ENCODE measurements around the gene FGF18.
"Not testable (repeated sequence)": the region's sequence is repeated elsewhere in the genome, so short reads cannot be mapped to it uniquely, and the experiment has no call there.

The FGF18 gene

GRCh38 chr5:171400169-171400568, 19.3 kb upstream of the FGF18 start:
- no peak for DNase-seq (ENCODE audit: low spot score)

DNA sequence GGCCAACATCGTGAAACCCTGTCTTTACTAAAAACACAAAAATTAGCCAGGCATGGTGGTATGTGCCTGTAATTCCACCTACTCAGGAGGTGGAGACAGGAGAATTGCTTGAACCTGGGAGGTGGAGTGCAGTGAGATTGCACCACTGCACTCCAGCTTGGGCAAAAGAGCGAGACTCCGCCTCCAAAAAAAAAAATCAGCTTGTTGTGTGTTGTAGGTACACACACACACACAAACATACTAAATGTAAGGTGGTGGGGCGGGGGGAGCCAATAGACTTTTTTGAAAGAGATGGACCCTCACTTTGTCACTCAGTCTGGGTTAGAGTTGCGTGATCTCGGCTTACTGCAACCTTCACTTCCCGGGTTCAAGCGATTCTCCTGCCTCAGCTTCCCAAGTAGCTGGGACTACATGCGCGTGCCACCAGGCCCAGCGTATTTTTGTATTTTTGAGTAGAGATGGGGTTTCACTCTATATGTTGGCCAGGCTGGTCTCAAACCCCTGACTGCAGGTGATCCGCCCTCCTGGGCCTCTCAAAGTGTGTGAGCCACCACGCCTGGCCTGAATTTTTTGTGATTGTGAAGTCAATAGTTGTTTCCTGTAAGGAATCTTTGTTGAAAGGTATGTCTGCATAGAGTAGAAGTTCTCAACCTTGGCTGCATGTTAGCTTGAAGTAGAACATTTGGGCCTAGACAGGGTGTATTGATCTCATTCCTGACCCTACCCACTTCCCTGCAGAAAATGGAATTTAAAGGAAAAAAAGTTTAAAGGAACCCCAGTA, 18.1 kb upstream of the FGF18 start:
- no peak for DNase-seq (ENCODE audit: low spot score)

GRCh38 chr5:171402751-171403150, 16.7 kb upstream of the FGF18 start:
- DNase-seq (ENCODE audit: low spot score), result not testable (repeated sequence)

DNA sequence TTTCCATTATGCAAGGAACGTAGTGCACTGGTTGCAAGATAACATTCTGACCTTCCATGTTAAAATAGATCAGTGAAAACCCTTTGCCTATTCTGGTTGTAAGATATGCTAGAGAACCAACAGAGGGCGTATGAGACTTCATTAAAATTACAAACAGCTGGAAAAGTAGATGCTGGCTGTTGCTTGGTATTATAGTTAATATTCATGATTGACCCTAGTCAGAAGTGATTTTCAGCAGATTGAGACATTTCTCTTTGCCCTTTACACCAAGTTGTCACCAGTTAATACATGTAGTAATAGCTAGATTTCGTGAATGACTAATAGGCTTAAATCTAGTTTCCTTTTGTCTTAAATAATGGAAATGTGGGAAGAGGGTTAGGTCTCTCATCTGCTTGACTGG, 13.8 kb upstream of the FGF18 start:
- no peak for DNase-seq (ENCODE audit: low spot score)

- DNase-seq (ENCODE audit: low spot score), result no peak
Measured at GRCh38 chr5:171407234-171407633, 12.2 kb upstream of the FGF18 start.

GRCh38 chr5:171409164-171410136, 10.0 kb upstream of the FGF18 start:
- DNase-seq (ENCODE audit: low spot score), result no peak

- DNase-seq (ENCODE audit: low spot score), result no peak
Measured at GRCh38 chr5:171410181-171410580, 9.3 kb upstream of the FGF18 start.

- no peak for DNase-seq (ENCODE audit: low spot score)
Measured at GRCh38 chr5:171412186-171412585, 7.3 kb upstream of the FGF18 start.

- no peak for DNase-seq (ENCODE audit: low spot score)
Measured at GRCh38 chr5:171413153-171413910, 6.1 kb upstream of the FGF18 start.

DNA sequence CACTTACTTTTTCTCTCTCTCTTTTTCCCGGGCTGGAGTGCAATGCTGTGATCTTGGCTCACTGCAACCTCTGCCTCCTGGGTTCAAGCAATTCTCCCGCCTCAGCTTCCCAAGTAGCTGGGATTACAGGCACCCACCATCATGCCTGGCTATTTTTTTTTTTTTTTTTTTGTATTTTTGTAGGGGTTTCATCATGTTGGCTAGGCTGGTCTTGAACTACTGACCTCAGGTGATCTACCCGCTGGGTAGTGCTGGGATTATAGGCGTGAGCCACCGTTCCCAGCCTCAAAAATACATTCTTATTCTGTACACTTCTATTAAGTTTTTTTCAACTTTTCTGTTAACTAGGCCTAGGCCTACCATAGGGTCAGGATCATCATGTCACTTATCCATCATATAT, 5.5 kb upstream of the FGF18 start:
- not testable (repeated sequence) for DNase-seq (ENCODE audit: low spot score)

- DNase-seq (ENCODE audit: low spot score), result no peak
Measured at GRCh38 chr5:171415115-171415730, 4.2 kb upstream of the FGF18 start.

- no peak for DNase-seq (ENCODE audit: low spot score)
Measured at GRCh38 chr5:171416160-171417049, 3.0 kb upstream of the FGF18 start.

GRCh38 chr5:171418316-171418981, 998 bp upstream of the FGF18 start:
- peak; percentile 98 for DNase-seq (ENCODE audit: low spot score)

DNA sequence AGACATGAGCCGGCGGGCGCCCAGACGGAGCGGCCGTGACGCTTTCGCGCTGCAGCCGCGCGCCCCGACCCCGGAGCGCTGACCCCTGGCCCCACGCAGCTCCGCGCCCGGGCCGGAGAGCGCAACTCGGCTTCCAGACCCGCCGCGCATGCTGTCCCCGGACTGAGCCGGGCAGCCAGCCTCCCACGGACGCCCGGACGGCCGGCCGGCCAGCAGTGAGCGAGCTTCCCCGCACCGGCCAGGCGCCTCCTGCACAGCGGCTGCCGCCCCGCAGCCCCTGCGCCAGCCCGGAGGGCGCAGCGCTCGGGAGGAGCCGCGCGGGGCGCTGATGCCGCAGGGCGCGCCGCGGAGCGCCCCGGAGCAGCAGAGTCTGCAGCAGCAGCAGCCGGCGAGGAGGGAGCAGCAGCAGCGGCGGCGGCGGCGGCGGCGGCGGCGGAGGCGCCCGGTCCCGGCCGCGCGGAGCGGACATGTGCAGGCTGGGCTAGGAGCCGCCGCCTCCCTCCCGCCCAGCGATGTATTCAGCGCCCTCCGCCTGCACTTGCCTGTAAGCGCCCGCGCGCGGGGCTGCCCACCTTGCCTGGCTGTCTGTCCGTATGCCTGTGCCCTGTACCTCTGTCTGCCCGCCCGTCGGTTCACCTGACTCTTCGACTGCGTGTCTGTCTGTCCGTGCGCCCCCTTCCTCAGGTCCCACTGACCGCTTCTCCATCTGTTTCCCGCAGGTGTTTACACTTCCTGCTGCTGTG, 412 bp downstream of the FGF18 start:
- peak; percentile 69 for DNase-seq (ENCODE audit: low spot score)

DNA sequence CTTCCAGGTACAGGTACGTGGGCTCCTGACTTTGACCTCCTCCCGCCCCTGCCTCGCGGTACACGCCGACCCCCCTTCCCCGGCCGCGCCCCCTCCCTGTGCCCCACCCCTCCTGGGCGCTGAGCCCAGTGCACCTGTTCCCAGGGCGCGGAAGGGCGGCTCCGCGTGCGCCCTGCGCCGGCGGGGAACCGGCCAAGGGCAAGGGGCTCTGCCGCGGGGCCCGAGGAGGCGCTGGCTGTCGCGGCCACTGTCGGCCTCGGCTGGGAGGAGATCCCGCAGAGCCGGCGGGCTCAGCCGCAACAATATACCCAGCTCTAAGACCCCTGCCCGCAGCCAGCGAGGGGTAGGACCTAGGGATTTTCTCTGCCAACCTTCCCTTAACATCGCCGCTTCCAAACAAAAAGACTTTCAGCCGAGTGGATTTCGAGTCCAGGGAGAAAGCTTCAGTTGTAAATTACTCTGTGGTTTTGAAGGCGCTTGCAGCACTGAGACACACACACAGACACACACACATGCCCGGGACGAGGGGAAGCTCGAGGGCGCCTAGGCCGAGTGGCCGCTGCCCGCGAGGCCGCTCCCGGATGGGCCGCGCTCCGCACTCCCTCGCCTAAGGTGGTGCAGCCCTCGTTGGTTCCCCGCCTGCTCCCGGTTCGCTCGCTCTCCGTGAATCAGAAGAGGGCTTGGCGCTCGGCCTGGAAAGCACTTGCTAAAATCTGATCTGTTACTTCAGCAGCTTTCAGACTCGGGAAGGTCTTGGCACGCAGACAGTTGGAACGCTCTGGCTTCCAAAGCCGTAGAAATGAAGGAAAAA, 1.2 kb downstream of the FGF18 start:
- no peak for DNase-seq (ENCODE audit: low spot score)

GRCh38 chr5:171421331-171422262, 2.1 kb downstream of the FGF18 start:
- DNase-seq (ENCODE audit: low spot score), result no peak

- DNase-seq (ENCODE audit: low spot score), result no peak
Measured at GRCh38 chr5:171422495-171422894, 3.0 kb downstream of the FGF18 start.
